Ovary (tissue), 9 donors: ENCODE measurements around the gene SRMS. TPM values are rescaled to one million over a fixed set of nuclear protein-coding genes. Genes with fewer than 3 reads are reported as not detected.

Experiments used
- DNase-seq, 5 donors: peaks; one replicate each; pipeline ENCODE4 v3.0.0-alpha.2; 2019 to 2020
- H3K27ac ChIP-seq, 2 donors: fragments of 200-600 bp; one replicate each; pipeline versions ENCODE4 v1.5.1 to v1.8.0; 2019 to 2022
- H3K27me3 ChIP-seq: fragments of 200-600 bp; one replicate; pipeline ENCODE4 v1.8.0; 2022
- H3K36me3 ChIP-seq: fragments of 200-600 bp; sonication (generic); one replicate; pipeline ENCODE4 v1.5.1; 2019
- H3K4me1 ChIP-seq: one replicate; pipeline ENCODE4 v1.8.1; 2013; ENCODE audit warnings: mild to moderate bottlenecking, moderate library complexity; ENCODE audit not compliant: insufficient read depth
- H3K4me3 ChIP-seq: fragments of 200-600 bp; sonication (generic); one replicate; pipeline ENCODE4 v1.5.1; 2017
- H3K9me3 ChIP-seq, 2 donors: fragments of 200-600 bp in 1 of 2; sonication (generic) in 1 of 2; one replicate each; pipeline versions ENCODE4 v1.5.1 to v1.8.1; 2013 to 2019; ENCODE audit warnings: mild to moderate bottlenecking in 1 of 2, moderate library complexity in 1 of 2
- CTCF ChIP-seq, 3 donors: fragments of 450-650 bp in 2 of 3; fragments of 200-600 bp in 1 of 3; IDR thresholded peaks; one replicate each; pipeline versions ENCODE4 v1.5.1 to v1.8.0; 2016 to 2022; ENCODE audit warnings: antibody characterized with exemption in 3 of 3, mild to moderate bottlenecking in 1 of 3
- EP300 ChIP-seq: sonication (generic); formaldehyde crosslinking; IDR thresholded peaks from one replicate; pipeline ENCODE4 v1.6.1; 2017; ENCODE audit warnings: antibody characterized with exemption
- POLR2A ChIP-seq: fragments of 450-650 bp; IDR thresholded peaks from one replicate; pipeline ENCODE4 v1.6.1; 2017; ENCODE audit warnings: antibody characterized with exemption, mild to moderate bottlenecking, moderate library complexity
- WGBS, 3 donors: extraction: QIAGEN DNeasy Blood & Tissue Kit in 1 of 3; methylation state at CpG; one replicate each; pipeline versions ENCODE4 v1.1.5 to v1.1.7; 2013 to 2017; 5-methylcytosine and 5-hydroxymethylcytosine counted together
- intact Hi-C, 4 donors: fragments of 100-400 bp; cut with DNase I; formaldehyde crosslinking; loops; one replicate each; pipeline versions ENCODE4 v1.11.0 to v1.15.1; 2022 to 2023
- polyA plus RNA-seq, 2 donors: library from polyadenylated mRNA; stranded (reverse); fragments of 200-250 nt in 1 of 2; fragments of 350-450 nt in 1 of 2; fragmentation: Illumina TruSeq in 1 of 2; extraction: RNeasy Lipid Tissue Mini Kit (QIAGEN cat#74804) in 1 of 2; gene quantifications; one replicate each; pipeline ENCODE4 v1.2.3, GENCODE V29; 2013 to 2014
- total RNA-seq, 7 donors: library from RNA; depleted of rRNA in 2 of 7; stranded (reverse); fragments of >200 nt in 2 of 7; fragmentation: NEBNext Ultra II Directional in 3 of 7; extraction: Animal tissue kit (Norgen Biotek cat#: 25700) in 3 of 7; gene quantifications; one replicate each; pipeline versions ENCODE4 v1.1.0 to v1.2.4, GENCODE V29; 2016 to 2023
- donor health status: DM: no; HTN: no; CAD: no; lungs with moderate emphysema.
- donor health status: DM: no; HTN: no; CAD: no.
- donor health status: Bipolar disorder and iron deficiency.
- donor health status: DM: yes; HTN: yes; CAD: no.
- donor health status: DM: no; HTN: no; CAD: no.
- donor health status: DM: yes; HTN: yes; CAD: no.

SRMS gene
- total and polyA plus RNA-seq, 9 donors = not detected

GRCh38 chr20:63546256-63546955 lies 1.1 kb downstream of the SRMS start:
- intact Hi-C loops = no loop called here
- Histone ChIP-seq H3K4me1 (no peaks in the 10 kb centered on the region), H3K27ac (no peak overlapping the region), H3K36me3 (no peaks in the 10 kb centered on the region), H3K4me3 (no peak overlapping the region), H3K27me3 (no peaks in the 10 kb centered on the region), H3K9me3 (no peaks in the 10 kb centered on the region)
- TF ChIP-seq CTCF (IDR thresholded peaks at IDR 0.05) = no peak
- TF ChIP-seq EP300 = no peak
- WGBS, 3 donors = 59 to 69% (median 64%) methylated on average over 18 to 20 of the region's 20 CpGs
- DNase-seq = no peak

- no peak for DNase-seq
- no peaks in the 10 kb centered on the region for H3K9me3 ChIP-seq
- H3K27ac ChIP-seq = no peak overlapping the region
- no peaks in the 10 kb centered on the region for H3K27me3 ChIP-seq
- WGBS, 3 donors = 55 to 61% (median 59%) methylated on average over 6 of the region's 6 CpGs
- intact Hi-C loops = no loop called here
- TF ChIP-seq CTCF (IDR thresholded peaks at IDR 0.05) = no peak
- TF ChIP-seq POLR2A = no peak
- TF ChIP-seq EP300 = no peak
- H3K4me1 ChIP-seq = no peaks in the 10 kb centered on the region
- no peaks in the 10 kb centered on the region for H3K36me3 ChIP-seq
- no peak overlapping the region for H3K4me3 ChIP-seq
These were observed 1.7 kb downstream of the SRMS start for GRCh38 chr20:63545814-63546213.

DNA sequence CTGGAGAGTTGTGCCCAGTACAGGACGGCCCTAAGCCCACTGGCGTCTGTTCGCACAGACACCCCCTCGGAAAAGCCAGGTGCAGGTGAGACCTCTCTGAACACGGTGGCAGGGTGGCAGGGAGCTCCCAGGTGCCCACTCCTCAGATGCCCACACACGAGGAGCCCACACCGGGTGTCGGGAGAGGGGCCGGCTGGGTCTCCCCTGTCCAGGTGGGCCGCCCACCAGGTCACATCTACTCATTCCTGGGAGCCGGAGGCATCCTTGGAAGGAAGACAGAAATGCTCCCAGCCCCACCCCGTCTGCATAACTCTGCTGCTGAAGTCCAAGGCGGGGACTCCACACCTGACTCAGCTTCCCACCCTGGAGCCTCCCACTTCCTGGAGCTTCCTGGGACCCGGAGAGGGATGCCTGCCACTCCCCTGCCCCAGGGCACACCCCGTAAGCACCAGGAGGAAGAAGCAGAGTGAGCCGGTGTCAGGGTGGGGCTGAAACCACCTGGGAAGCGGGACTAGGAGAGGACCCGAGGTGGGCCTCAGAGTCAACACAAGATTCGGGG lies 2.5 kb downstream of the SRMS start:
- no peak overlapping the region for H3K27ac ChIP-seq
- intact Hi-C loops = no loop called here
- 68 to 76% (median 68%) methylated on average over 19 of the region's 19 CpGs for WGBS, 3 donors
- H3K4me3 ChIP-seq = no peak overlapping the region
- no peaks in the 10 kb centered on the region for H3K9me3 ChIP-seq
- no peaks in the 10 kb centered on the region for H3K27me3 ChIP-seq
- H3K36me3 ChIP-seq = no peaks in the 10 kb centered on the region
- DNase-seq = no peak
- TF ChIP-seq POLR2A (no peak), EP300 (no peak), CTCF (IDR thresholded peaks at IDR 0.05) (no peak)
- H3K4me1 ChIP-seq = no peaks in the 10 kb centered on the region

DNA sequence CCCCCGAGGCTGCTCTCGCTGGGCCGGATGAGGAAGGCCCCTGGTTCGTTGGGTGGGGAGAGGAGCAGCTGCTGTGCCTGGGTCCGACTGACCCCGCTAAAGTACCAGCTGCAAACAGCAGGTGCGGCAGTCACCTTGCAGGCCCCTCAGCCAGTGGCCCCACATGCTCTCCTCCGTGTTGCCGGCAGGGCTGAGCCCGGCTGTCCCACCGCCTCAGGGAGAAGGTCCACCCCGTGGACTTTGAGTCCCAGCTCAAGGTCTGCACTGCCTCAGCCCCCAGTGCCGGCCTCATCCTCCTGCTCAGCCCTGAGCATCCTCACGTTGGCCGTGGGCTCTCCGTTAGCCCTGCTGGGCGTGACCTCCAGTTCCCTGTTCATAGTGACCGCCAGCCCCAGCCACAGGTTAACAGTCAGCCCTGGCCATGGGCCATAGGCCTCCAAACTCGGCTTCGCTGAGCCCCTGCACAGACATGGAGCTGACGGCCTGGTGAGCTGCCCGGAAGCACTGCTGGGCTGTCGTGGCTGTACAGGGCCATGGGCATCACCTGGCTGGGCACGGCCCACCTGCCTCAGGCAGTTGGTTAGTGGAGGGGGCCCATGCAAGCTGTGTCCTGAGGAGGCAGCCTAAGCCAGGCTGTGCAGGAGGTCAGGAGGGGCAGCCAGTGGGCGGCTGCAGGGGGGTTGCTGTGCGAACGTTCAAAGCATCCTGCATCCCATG lies 3.1 kb downstream of the SRMS start:
- H3K27me3 ChIP-seq = no peaks in the 10 kb centered on the region
- no peak overlapping the region for H3K4me3 ChIP-seq
- no peaks in the 10 kb centered on the region for H3K36me3 ChIP-seq
- DNase-seq = no peak
- WGBS, 3 donors = 48 to 58% (median 56%) methylated on average over 26 to 27 of the region's 27 CpGs
- intact Hi-C loops = no loop called here
- H3K4me1 ChIP-seq = no peaks in the 10 kb centered on the region
- no peak overlapping the region for H3K27ac ChIP-seq
- H3K9me3 ChIP-seq = no peaks in the 10 kb centered on the region
- no peak for TF ChIP-seq EP300
- TF ChIP-seq CTCF (IDR thresholded peaks at IDR 0.05) = no peak
- no peak for TF ChIP-seq POLR2A
